Erythroblast (primary cell): ENCODE measurements around the gene HNRNPLL.
"Not testable (repeated sequence)": the region's sequence is repeated elsewhere in the genome, so short reads cannot be mapped to it uniquely, and the experiment has no call there.

ENCODE experiments used
- DNase-seq, 2 experiments: peaks; one replicate each; lab custom pipeline; 2025; lab: John Stamatoyannopoulos, UW
- GATA1 ChIP-seq: IDR thresholded peaks from 2 replicates; pipeline ENCODE4 v1.6.1; 2011; ENCODE audit warnings: low read depth, mild to moderate bottlenecking, control low read depth, low read length, moderate library complexity
- POLR2A ChIP-seq: IDR thresholded peaks from 2 replicates; pipeline ENCODE4 v1.6.1; 2011; ENCODE audit warnings: mild to moderate bottlenecking, low read length

Gene HNRNPLL

DNA sequence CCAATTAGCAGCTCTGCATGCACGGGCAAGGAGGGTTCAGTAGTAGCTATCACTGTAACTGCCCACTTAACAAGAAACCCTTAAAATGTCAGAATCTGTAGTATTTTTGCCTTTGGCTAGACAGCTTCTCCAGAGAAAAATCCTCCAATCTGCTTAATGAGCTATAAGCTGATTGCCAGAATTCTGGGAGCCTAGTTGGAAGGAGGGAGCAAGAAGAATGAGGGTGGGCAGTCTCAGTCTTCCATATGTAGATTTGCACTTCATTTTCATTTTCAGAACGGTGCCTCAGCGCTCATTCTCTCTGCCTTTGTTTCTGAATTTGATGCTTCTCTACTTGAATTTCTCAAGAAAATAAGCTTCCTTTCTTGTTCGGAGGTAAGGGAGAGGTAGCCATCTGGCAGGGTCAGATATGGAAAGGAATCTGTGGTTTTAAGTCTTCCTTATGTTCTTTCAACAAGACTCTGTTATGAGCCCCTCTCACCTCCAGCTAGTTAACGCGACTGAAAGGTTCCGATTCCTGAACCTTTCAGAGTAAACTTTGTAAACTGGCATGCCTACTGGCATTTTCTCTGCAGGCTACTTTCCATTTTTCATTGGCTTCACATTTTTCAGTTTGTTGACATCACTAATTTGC, 53.5 kb downstream of the HNRNPLL start:
- DNase-seq = peak; percentile 7 to 12
- TF ChIP-seq POLR2A = no peak
- TF ChIP-seq GATA1 = no peak

DNA sequence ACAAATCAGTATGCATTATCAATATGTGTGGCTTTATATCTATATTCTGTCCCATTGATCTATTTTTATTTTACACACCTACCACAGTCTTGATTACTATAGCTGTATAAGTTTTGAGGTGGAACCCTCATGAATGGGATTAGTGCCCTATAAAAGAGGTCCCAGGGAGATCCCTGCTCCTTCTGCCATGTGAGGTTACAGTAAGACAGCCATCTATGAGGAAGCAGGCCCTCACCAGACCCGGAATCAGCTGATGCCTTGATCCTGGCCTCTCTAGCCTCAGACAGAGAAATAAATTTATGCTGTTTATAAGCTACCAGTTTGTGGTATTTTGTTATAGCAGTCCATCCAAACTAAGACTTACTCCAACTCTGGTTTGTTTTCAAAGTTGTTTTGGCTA, 54.9 kb downstream of the HNRNPLL start:
- TF ChIP-seq POLR2A (no peak), GATA1 (no peak)
- DNase-seq = no peak

DNA sequence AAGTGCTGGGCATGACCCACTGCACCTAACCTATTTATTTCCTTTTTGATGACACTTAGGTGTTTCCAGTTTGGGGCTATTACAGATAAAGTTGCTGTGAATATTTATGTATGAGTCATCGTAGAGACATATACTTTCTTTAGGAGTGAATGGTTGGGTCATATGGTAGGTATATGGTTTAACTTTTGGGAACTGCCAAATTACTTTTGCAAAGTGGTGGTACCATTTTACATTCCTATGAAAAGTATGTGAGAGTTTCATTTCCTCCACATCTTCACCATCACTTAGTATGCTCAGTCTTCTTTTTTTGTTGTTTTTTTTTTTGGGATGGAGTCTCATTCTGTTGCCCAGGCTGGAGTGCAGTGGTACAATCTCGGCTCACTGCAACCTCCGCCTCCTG, 56.1 kb downstream of the HNRNPLL start:
- TF ChIP-seq GATA1 = no peak
- TF ChIP-seq POLR2A = no peak
- DNase-seq = no peak

DNA sequence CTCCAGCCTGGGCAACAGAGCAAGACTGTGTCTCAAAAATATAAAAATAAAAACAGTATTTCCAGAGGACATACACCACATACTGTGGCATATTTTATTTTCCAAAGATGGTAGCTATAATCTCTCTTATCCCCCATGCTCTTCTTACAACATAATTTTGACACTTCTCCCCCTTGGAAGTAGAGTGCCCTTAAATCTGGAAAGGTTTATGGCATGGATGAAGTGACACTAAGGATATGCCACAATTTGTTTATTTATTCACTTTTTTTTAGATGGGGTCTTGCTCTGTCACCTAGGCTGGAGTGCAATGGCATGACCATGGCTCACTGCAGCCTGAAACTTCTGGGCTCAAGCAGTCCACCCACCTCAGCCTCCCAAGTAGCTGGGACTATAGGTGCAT, 56.7 kb downstream of the HNRNPLL start:
- TF ChIP-seq POLR2A = no peak
- TF ChIP-seq GATA1 = no peak
- DNase-seq = no peak

- not testable (repeated sequence) for DNase-seq
Measured at GRCh38 chr2:38542248-38542631, 60.5 kb downstream of the HNRNPLL start.

DNA sequence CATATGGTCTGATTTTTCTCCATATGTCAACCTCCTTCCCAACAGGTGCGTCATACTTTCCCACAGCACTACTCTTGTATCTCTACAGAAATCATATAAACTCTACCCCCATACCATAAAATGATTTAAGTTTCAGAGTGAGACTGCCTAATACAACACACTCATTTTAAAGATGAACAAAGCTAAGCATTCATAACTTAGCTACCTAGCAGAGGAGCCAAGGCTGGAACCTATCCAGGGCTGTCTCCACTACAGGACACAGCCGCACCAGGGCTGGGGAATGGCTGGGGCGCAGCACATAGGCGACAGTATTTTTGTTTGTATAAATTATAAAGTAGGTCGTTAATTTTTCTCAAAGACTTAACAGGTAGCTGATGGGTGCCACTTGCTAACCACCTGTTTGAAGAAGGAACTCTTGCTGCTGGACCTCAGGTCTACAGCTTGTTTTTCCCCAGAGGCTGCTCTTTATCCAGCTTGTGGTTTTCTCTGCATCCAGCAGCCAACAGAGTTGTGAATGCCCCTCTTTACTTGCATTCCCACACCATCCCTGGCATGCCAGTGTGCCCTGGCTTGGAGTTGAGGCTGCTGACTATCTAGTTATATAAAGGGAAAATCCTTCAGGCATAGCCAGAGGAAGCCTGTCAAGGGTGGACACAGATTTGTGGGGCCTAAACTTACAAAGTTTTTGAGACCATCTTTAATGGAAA, 62.0 kb downstream of the HNRNPLL start:
- no peak for TF ChIP-seq GATA1
- no peak for TF ChIP-seq POLR2A
- no peak for DNase-seq

DNA sequence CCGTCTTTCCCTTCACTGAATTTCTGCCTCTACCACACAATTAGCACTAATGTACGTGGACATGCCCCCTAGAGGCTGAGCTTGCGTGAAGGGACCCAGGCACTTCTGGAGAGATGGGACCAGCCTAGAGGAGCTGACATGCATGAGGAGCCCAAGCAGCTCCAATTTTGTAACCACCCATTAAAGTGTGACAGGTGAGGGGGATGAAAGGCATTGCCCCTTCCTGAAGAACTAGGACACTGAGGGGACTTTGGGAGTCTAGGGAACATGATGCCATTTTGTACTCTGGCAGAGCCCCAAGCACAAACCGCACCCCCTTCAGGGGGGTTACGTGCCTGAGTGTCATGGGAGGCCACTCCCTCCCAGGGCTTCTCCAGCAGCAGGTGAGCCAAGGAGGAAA, 63.6 kb downstream of the HNRNPLL start:
- TF ChIP-seq POLR2A = no peak
- TF ChIP-seq GATA1 = no peak
- no peak for DNase-seq

DNA sequence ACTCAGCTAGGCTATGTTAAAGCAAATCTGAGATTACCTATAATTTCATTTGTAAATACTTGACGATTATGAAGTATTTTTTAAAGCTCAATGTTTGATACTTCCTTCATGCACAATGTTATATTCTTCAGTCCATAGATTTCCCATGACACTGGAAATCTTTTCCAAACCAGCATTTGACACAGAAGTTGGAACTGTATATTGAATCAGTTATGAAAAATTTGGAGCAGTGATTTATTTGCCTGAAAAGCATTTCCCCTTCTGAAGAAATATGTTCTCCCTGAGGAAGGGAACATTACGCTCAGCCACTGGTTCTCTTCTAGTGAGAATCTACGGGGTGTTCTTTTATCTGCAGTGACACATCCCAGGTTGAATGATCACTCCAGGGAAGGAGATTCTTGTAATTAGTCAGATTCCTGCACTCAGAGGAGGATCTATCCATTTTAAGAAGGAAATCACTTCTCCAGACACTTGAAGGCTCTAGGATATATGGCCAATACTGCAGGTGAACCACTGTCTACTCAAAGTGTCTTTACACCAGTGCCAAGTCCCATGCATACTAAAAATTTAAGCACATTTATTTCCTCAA, 64.7 kb downstream of the HNRNPLL start:
- TF ChIP-seq POLR2A = no peak
- TF ChIP-seq GATA1 = no peak
- DNase-seq = no peak

DNA sequence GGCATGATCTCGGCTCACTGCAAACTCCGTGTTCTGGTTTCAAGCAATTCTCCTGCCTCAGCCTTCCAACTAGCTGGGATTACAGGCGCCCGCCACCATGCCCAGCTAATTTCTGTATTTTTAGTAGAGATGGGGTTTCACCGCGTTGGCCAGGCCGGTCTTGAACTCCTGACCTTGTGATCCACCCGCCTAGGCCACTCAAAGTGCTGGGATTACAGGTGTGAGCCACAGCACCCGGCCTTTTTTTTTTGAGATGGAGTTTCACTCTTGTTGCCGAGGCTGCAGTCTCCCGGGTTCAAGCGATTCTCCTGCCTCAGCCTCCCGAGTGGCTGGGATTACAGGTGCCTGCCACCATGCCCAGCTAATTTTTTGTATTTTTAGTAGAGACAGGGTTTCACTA, 65.4 kb downstream of the HNRNPLL start:
- not testable (repeated sequence) for DNase-seq

- no peak for TF ChIP-seq POLR2A
- TF ChIP-seq GATA1 = no peak
- DNase-seq = peak; percentile 76 to 85
Measured at GRCh38 chr2:38535744-38536506, 66.8 kb downstream of the HNRNPLL start.

DNA sequence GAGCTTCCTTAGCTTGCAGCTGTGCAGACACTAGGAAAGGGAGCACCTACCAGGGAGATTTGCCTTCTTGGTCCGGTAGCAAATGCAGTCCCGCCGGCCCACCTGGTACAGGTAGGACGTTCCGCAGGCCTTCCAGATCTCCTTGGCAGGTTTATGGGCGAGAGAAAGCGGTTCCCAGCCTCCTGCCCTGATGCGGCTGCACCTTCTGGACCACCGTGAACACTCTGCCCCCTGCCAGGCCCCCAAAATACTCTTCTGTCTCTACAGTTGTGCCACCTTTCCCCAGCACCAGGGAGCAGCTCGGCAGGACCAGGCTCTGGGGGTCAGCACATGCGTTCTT, 67.4 kb downstream of the HNRNPLL start:
- no peak for TF ChIP-seq POLR2A
- no peak for DNase-seq

DNA sequence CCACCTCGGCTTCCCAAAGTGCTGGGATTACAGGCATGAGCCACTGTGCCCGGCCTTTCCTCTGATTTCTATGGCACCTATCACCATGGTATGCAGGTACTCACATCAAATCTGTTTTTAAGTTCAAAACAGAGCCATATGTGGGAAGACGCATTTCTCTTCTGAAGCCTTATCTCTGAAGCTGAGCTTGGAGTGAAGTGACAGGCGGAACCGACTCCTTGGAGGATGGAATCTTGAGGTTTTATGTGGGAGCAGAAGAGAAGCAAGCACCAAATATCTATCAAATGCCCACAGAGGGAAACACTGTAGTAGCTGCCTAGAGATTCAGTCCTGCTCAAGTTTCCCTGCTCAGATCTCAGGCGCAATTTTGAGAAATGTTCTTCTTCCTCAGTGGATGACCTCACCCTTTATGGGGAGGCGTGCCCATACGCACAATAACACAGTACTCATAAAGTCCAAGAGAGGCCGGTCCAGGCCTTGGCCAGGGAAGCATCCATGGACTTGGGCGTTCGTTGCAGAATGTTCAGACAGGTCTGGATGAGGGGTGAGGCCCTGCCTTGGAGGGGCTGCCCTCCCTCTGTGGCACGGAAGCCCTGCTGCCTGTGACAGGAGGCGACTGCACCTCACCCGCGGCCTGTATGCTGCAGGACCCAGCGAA, 67.9 kb downstream of the HNRNPLL start:
- no peak for DNase-seq
- no peak for TF ChIP-seq GATA1
- TF ChIP-seq POLR2A = no peak

DNA sequence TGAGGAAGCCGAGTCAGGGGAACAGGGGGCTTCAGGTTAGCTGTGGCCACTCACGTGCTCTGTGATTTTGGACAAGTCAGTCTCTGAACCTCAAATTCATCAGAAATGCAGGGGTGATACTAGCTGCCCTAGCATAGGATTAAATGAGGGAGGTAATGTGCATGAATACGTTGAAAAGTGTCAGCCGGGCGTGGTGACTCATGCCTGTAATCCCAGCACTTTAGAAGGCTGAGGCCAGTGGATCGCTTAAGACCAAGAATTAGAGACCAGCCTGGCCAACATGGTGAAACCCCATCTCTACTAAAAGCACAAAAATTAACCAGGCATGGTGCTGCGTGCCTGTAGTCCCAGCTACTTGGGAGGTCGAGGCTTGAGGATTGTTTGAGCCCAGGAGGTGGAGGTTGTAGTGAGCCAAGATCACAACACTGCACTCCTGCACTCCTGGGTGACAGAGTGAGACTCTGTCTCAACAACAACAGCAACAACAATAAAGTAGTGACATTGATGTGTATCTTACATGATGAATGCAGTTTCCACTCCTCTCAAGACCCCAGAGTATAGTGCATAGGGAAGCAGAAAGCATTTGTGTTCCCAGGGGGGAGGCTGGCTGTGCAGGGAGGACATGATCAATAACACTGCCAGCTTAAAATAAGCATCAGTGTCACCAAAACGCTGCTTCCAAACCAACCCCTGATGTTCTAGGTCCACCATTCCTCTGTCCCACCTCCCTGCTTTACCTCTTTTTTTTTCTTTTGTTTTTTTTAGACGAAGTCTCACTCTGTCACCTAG, 68.8 kb downstream of the HNRNPLL start:
- DNase-seq = no peak
- TF ChIP-seq POLR2A (no peak), GATA1 (no peak)

DNA sequence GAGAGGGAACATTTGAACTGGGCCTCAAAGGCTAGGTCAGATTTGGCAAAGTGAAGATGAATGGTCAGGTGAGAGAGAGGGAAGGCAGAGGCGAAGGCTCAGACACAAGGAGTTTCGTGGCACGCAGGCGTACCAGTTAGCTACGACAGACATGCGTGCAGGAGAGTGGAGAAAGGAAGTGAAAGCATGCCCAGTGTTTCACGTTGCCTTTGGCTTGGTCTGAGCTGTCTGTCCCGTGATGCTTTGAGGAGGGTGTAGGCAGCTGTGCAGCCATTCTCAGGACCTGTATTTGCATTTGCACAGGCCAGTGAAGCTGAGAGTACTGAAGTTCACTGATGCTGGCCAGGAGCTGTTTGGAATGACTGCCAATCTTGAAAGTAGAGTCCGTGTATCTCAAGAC, 69.5 kb downstream of the HNRNPLL start:
- no peak for DNase-seq
- no peak for TF ChIP-seq GATA1
- no peak for TF ChIP-seq POLR2A
